Adrenal gland (tissue), 12 donors: ENCODE data around the gene DCHS1. TPM values are rescaled to one million over a fixed set of nuclear protein-coding genes. Genes with fewer than 3 reads are reported as not detected.

Experiments used
- DNase-seq, 7 donors: peaks; one replicate each; pipeline ENCODE4 v3.0.0-alpha.2; 2019 to 2020
- H3K27ac ChIP-seq, 5 donors: fragments of 200-600 bp; sonication (generic) in 4 of 5; 1 replicate in 3 of 5; 2 replicates in 2 of 5; pipeline versions ENCODE4 v1.5.1 to v1.8.0; 2016 to 2020; ENCODE audit warnings: mild to moderate bottlenecking in 1 of 5
- H3K27me3 ChIP-seq: fragments of 200-600 bp; 2 replicates; pipeline ENCODE4 v1.8.0; 2021
- H3K36me3 ChIP-seq, 2 donors: fragments of 200-600 bp; replicated peaks in 1 of 2; 1 replicate in 1 of 2; 2 replicates in 1 of 2; pipeline versions ENCODE4 v1.5.1 to v1.8.0; 2018 to 2022
- H3K4me1 ChIP-seq, 2 donors: fragments of 200-600 bp; replicated peaks in 1 of 2; 1 replicate in 1 of 2; 2 replicates in 1 of 2; pipeline versions ENCODE4 v1.5.1 to v1.8.0; 2018 to 2021
- H3K4me3 ChIP-seq, 4 donors: fragments of 200-600 bp; sonication (generic) in 3 of 4; one replicate each; pipeline ENCODE4 v1.5.1; 2016 to 2018
- H3K9me3 ChIP-seq, 3 donors: fragments of 200-600 bp; sonication (generic) in 1 of 3; replicated peaks in 1 of 3; 1 replicate in 2 of 3; 2 replicates in 1 of 3; pipeline versions ENCODE4 v1.5.1 to v1.8.0; 2016 to 2021
- POLR2A ChIP-seq, 2 donors: fragments of 450-650 bp; IDR thresholded peaks; one replicate each; pipeline ENCODE4 v1.6.1; 2017; ENCODE audit warnings: antibody characterized with exemption in 2 of 2, mild to moderate bottlenecking in 2 of 2, moderate library complexity in 1 of 2
- WGBS, 4 donors: extraction: QIAGEN DNeasy Blood & Tissue Kit in 2 of 4; methylation state at CpG; one replicate each; pipeline versions ENCODE4 v1.1.5 to v1.1.7; 2013 to 2017; 5-methylcytosine and 5-hydroxymethylcytosine counted together
- intact Hi-C, 2 donors: fragments of 100-400 bp; cut with DNase I; formaldehyde crosslinking; loops; one replicate each; pipeline versions ENCODE4 v1.14.1 to v1.15.0; 2022 to 2023
- polyA plus RNA-seq, 3 donors: library from polyadenylated mRNA; stranded (reverse); fragments of 200-250 nt in 2 of 3; fragments of 350-450 nt in 1 of 3; fragmentation: Illumina TruSeq in 1 of 3; extraction: RNeasy Lipid Tissue Mini Kit (QIAGEN cat#74804) in 1 of 3; gene quantifications; one replicate each; pipeline ENCODE4 v1.2.3, GENCODE V29; 2013 to 2014
- total RNA-seq, 9 donors: library from RNA; depleted of rRNA in 4 of 9; stranded (reverse); fragments of >200 nt in 4 of 9; fragments of 120-200 nt in 1 of 9; fragmentation: NEBNext Ultra II Directional in 1 of 9; extraction: Animal tissue kit (Norgen Biotek cat#: 25700) in 1 of 9; gene quantifications; one replicate each; pipeline versions ENCODE4 v1.1.0 to v1.2.4, GENCODE V29; 2013 to 2023
- TF ChIP-seq, protein P1 (sequence below), 6 experiments: fragments of 450-650 bp in 4 of 6; fragments of 200-600 bp in 2 of 6; sonication (generic) in 1 of 6; IDR thresholded peaks; 1 replicate in 5 of 6; 2 replicates in 1 of 6; pipeline versions ENCODE4 v1.5.1 to v1.8.0; 2016 to 2021; ENCODE audit warnings: antibody characterized with exemption in 6 of 6, mild to moderate bottlenecking in 2 of 6, moderate library complexity in 1 of 6
- donor health status: healthy with polysubstance abuse.
- donor health status: Bipolar disorder and iron deficiency.
- donor health status: DM: yes; HTN: yes; CAD: no.
- donor health status: DM: no; HTN: no; CAD: no.
- donor health status: DM: no; HTN: no; CAD: no.
- donor health status: DM: yes; HTN: yes; CAD: no.

DCHS1 gene
- total and polyA plus RNA-seq, 12 donors: 1.3 to 15.3 (median 11.3) TPM

DNA sequence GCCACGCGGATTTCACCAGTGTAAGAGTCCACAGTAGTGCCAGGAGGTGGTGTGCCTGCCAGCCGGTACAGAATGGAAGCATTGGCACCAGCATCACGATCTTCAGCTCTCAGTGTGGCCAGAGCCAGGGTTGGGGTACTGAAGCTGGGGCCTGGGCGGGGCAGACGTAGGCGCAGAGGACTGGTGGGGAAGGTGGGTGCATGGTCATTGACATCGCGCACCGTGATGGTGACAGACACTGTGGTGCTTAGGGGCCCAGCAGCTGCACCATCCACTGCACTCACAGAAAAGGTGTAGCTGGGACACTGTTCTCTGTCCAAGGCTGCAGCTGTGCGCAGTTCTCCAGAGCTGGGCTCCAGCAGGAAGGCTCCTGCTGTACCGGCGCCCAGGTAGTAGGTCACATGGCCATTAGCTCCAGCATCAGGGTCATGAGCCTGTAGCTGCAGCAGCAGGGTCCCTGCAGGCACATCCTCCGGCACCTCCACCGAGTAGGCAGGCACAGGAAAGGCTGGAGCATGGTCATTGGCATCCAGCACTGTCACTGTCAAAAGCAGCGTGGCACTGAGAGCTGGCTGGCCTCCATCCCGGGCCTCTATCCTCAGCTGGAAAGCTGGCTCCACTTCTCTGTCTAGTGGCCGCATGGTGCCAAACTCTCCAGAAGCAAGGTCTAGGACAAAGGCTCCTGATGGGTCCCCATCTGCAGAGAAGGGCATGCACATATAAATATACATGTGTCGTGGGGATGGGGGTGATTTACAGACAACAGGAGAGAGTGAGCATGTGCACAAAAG lies 28.4 kb downstream of the DCHS1 start:
- intact Hi-C loops: no loop called here
- no peak overlapping the region for H3K4me3 ChIP-seq
- no peaks in the 10 kb centered on the region for H3K4me1 ChIP-seq
- H3K9me3 ChIP-seq: no peaks in the 10 kb centered on the region
- no peak for TF ChIP-seq POLR2A (IDR thresholded peaks at IDR 0.05)
- TF ChIP-seq, protein P1, sequence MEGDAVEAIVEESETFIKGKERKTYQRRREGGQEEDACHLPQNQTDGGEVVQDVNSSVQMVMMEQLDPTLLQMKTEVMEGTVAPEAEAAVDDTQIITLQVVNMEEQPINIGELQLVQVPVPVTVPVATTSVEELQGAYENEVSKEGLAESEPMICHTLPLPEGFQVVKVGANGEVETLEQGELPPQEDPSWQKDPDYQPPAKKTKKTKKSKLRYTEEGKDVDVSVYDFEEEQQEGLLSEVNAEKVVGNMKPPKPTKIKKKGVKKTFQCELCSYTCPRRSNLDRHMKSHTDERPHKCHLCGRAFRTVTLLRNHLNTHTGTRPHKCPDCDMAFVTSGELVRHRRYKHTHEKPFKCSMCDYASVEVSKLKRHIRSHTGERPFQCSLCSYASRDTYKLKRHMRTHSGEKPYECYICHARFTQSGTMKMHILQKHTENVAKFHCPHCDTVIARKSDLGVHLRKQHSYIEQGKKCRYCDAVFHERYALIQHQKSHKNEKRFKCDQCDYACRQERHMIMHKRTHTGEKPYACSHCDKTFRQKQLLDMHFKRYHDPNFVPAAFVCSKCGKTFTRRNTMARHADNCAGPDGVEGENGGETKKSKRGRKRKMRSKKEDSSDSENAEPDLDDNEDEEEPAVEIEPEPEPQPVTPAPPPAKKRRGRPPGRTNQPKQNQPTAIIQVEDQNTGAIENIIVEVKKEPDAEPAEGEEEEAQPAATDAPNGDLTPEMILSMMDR (IDR thresholded peaks at IDR 0.05): no peak
- no peak overlapping the region for H3K27ac ChIP-seq
- 81 to 90% (median 83%) methylated on average over 10 to 19 of the region's 19 CpGs for WGBS, 4 donors
- H3K36me3 ChIP-seq: no peaks in the 10 kb centered on the region
- no peak for DNase-seq
- H3K27me3 ChIP-seq: no peaks in the 10 kb centered on the region

DNA sequence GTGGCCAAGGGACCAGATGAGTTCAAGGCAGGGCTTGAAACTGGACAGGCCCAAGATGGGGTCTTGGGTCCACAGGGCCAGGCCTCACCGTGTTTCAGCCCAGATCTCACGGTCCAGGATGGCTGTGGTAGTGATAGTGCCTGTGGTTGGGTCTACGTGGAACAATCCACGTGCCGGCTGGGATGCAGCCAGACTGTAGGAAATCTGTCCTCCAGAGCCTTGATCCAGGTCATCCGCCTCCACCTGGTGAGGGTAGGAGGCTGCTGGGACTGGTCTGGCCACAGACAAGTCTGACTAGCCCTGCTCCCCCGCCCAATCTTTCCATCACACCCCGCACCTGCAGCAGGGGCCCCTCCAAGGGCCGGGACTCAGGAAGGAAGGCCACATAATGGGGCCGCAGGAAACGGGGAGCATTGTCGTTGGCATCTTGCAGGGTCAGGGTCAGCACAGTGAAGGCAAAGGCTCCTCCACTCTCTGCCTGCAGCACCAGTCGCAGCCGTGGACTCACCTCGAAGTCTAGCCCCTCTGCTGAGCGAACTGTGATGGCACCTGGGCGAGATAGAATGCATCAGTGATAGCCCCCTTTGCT lies 29.7 kb downstream of the DCHS1 start:
- Histone ChIP-seq H3K4me1 (no peaks in the 10 kb centered on the region), H3K27ac (no peak overlapping the region), H3K9me3 (no peaks in the 10 kb centered on the region), H3K36me3 (no peaks in the 10 kb centered on the region), H3K4me3 (no peak overlapping the region), H3K27me3 (no peaks in the 10 kb centered on the region)
- WGBS, 4 donors: 74 to 90% (median 85%) methylated on average over 11 to 17 of the region's 17 CpGs
- no peak for DNase-seq
- TF ChIP-seq, protein P1 (IDR thresholded peaks at IDR 0.05): no peak
- no peak for TF ChIP-seq POLR2A (IDR thresholded peaks at IDR 0.05)
- intact Hi-C loops: no loop called here

DNA sequence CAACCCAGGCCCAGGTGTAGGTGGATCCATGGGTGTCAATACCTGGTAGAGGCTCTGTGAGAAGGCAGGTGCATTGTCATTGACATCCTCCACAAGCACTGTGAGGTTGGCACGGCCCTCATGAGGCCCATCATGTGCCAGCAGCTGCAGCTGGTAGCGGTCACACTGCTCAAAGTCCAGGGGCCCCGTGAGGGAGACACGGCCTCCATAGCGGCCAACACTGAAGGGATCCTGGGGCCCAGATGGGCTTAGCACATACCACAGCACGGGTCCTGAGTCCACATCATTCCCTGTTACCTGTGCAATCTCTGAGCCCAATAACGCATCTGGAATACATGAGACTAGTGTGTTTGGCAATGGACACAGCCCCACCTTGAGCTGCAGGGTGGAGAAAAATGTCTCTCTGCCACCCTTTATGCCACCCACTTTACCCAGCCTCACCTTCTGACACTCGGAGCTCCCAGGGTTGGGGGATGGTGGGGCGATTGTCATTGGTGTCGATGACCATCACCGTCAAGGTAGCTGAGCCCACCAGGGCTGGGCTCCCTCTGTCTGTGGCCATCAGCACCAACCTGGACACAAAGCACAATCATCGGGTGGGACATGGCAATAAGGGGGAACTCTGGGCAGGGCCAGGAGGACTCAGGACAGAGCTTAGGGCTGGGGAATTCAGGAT lies 30.3 kb downstream of the DCHS1 start:
- peak in 1 of 7 donors; percentile 10 for DNase-seq
- Histone ChIP-seq H3K36me3 (no peaks in the 10 kb centered on the region), H3K4me3 (no peak overlapping the region), H3K27ac (no peak overlapping the region), H3K9me3 (no peaks in the 10 kb centered on the region), H3K27me3 (no peaks in the 10 kb centered on the region), H3K4me1 (no peaks in the 10 kb centered on the region)
- no peak for TF ChIP-seq POLR2A (IDR thresholded peaks at IDR 0.05)
- TF ChIP-seq, protein P1 (IDR thresholded peaks at IDR 0.05): no peak
- intact Hi-C loops: no loop called here
- WGBS, 4 donors: 89 to 96% (median 91%) methylated on average over 7 to 12 of the region's 12 CpGs
